Stimulated activated CD4-positive, alpha-beta T cell treated with anti-CD3 and anti-CD28 coated beads, TNF-alpha, amount 100 ng/mL, for 24 hours (primary cell): Measurements from ENCODE around the gene ANHX.
"Not testable (repeated sequence)": the region's sequence is repeated elsewhere in the genome, so short reads cannot be mapped to it uniquely, and the experiment has no call there.

Source experiments
- DNase-seq, 3 experiments: peaks; one replicate each; pipeline ENCODE4 v3.0.0-alpha.2; 2020; ENCODE audit warnings: low read depth in 3 of 3

The ANHX gene

GRCh38 chr12:133235401-133236112, at the start of gene ANHX:
Gene ANHX (minus strand): TSS chr12:133235877. CDS start chr12:133234356, 1,521 bp downstream.
- DNase-seq = no peak

- DNase-seq = not testable (repeated sequence)
Observed at GRCh38 chr12:133264668-133265067, 29.0 kb upstream of the ANHX start.

GRCh38 chr12:133264173-133264572, 28.5 kb upstream of the ANHX start:
- DNase-seq = no peak

GRCh38 chr12:133256321-133256720, 20.6 kb upstream of the ANHX start:
- no peak for DNase-seq

GRCh38 chr12:133255833-133256232, 20.2 kb upstream of the ANHX start:
- DNase-seq = not testable (repeated sequence)

GRCh38 chr12:133251732-133252131, 16.1 kb upstream of the ANHX start:
- no peak for DNase-seq

- no peak for DNase-seq
Observed at GRCh38 chr12:133236556-133236955, 879 bp upstream of the ANHX start.

- DNase-seq = no peak
Observed at GRCh38 chr12:133236144-133236543, 467 bp upstream of the ANHX start.

GRCh38 chr12:133234971-133235370, 706 bp downstream of the ANHX start:
- DNase-seq = no peak

- no peak for DNase-seq
Observed at GRCh38 chr12:133233993-133234564, 1.6 kb downstream of the ANHX start.

- no peak for DNase-seq
Observed at GRCh38 chr12:133233006-133233405, 2.7 kb downstream of the ANHX start.

- DNase-seq = no peak
Observed at GRCh38 chr12:133231001-133231400, 4.7 kb downstream of the ANHX start.

GRCh38 chr12:133227281-133227852, 8.3 kb downstream of the ANHX start:
- no peak for DNase-seq

- no peak for DNase-seq
Observed at GRCh38 chr12:133226690-133227089, 9.0 kb downstream of the ANHX start.

GRCh38 chr12:133225527-133225926, 10.2 kb downstream of the ANHX start:
- DNase-seq = no peak

GRCh38 chr12:133222211-133222610, 13.5 kb downstream of the ANHX start:
- DNase-seq = no peak

- DNase-seq = no peak
Observed at GRCh38 chr12:133221241-133221640, 14.4 kb downstream of the ANHX start.

- DNase-seq = no peak
Observed at GRCh38 chr12:133220521-133220920, 15.2 kb downstream of the ANHX start.

GRCh38 chr12:133217219-133217618, 18.5 kb downstream of the ANHX start:
- DNase-seq = no peak

GRCh38 chr12:133215724-133216123, 20.0 kb downstream of the ANHX start:
- no peak for DNase-seq

- no peak for DNase-seq
Observed at GRCh38 chr12:133206390-133206789, 29.3 kb downstream of the ANHX start.

GRCh38 chr12:133204264-133204603, 31.4 kb downstream of the ANHX start:
- DNase-seq = no peak
